GM12864 (cell line): ENCODE measurements around the gene IFI27L1.

ENCODE experiments used
- DNase-seq: peaks from one replicate; pipeline ENCODE4 v3.0.0-alpha.2; 2011; ENCODE audit warnings: low read depth
- H3K4me3 ChIP-seq: 2 replicates; pipeline ENCODE4 v1.5.1; 2011; ENCODE audit warnings: mild to moderate bottlenecking, low read depth, low read length, control low read depth
- CTCF ChIP-seq: IDR thresholded peaks from 2 replicates; pipeline ENCODE4 v1.5.1; 2011; ENCODE audit warnings: low read depth, mild to moderate bottlenecking, moderate library complexity, low read length, control low read depth, inconsistent platforms; ENCODE audit errors: missing control alignments

IFI27L1 gene

GRCh38 chr14:94119071-94119470 lies 38.0 kb downstream of the IFI27L1 start:
- no peak overlapping the region for H3K4me3 ChIP-seq
- no peak for DNase-seq
- TF ChIP-seq CTCF: no peak

GRCh38 chr14:94120667-94121340 lies 39.7 kb downstream of the IFI27L1 start:
- no peak overlapping the region for H3K4me3 ChIP-seq
- no peak for DNase-seq
- no peak for TF ChIP-seq CTCF

GRCh38 chr14:94121485-94121884 lies 40.4 kb downstream of the IFI27L1 start:
- H3K4me3 ChIP-seq: no peak overlapping the region
- no peak for DNase-seq
- no peak for TF ChIP-seq CTCF

GRCh38 chr14:94122438-94122837 lies 41.3 kb downstream of the IFI27L1 start:
- DNase-seq: no peak
- no peak overlapping the region for H3K4me3 ChIP-seq
- TF ChIP-seq CTCF: no peak

- DNase-seq: no peak
- no peak overlapping the region for H3K4me3 ChIP-seq
- no peak for TF ChIP-seq CTCF
Observed at GRCh38 chr14:94123296-94123695, 42.2 kb downstream of the IFI27L1 start.

GRCh38 chr14:94123868-94124267 lies 42.8 kb downstream of the IFI27L1 start:
- no peak for TF ChIP-seq CTCF
- DNase-seq: no peak
- H3K4me3 ChIP-seq: no peak overlapping the region

- H3K4me3 ChIP-seq: no peak overlapping the region
- TF ChIP-seq CTCF: no peak
- DNase-seq: no peak
Observed at GRCh38 chr14:94124582-94125377, 43.7 kb downstream of the IFI27L1 start.
